ENCODE measurements around the gene PAN3. TPM values are rescaled to one million over a fixed set of nuclear protein-coding genes. Genes with fewer than 3 reads are reported as not detected.

PAN3 gene
- total RNA-seq, 1 donor from 2014 or later: 21.4 TPM

DNA sequence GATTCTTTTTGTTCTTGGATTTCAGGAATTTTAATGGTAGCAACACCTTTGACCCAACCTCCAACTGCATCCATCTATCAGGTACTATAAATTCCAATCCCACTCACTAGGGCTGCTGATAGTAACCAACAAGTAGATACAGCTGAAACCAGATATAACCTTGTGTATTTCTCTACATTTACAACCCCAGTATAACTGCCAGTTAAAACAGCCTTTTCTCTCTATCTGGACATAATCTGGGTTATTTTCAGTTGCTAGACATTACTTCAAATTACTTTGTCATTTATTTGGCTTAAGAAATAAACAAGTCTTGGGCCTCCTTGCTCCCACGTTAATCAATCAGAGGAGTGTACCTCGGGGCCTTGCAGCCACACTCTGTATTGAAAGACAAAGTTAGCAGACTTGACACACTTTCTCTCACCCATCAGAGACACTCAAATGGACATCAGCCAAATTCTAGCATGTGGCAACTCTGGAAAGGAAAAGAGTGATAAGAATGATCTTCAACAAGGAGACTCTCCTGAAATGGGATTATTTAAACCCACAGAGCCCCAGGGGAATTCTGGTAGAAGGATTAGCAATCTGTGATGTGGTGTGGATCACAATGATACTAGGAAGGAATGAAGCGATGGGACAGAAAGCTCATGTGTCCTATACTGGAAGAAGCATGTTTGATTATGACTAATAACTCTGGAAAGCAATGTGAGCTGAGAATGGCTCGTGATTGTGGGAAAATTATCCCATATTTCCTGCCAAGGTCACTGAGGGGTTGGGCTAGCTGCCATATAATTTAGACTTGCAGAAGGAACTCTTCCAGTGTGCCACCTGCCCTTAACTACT, 199.0 kb downstream of the PAN3 start:
- no peak overlapping the region for H3K4me3 ChIP-seq (ENCODE audit: low read depth, low read length)
- no peak for DNase-seq (ENCODE audit: low read depth)
- H3K36me3 ChIP-seq (ENCODE audit: control insufficient read depth, insufficient read depth, low read length): no peaks in the 10 kb centered on the region
- no peaks in the 10 kb centered on the region for H3K27me3 ChIP-seq (ENCODE audit: control insufficient read depth, insufficient read depth, low read length)
- TF ChIP-seq, protein P1, sequence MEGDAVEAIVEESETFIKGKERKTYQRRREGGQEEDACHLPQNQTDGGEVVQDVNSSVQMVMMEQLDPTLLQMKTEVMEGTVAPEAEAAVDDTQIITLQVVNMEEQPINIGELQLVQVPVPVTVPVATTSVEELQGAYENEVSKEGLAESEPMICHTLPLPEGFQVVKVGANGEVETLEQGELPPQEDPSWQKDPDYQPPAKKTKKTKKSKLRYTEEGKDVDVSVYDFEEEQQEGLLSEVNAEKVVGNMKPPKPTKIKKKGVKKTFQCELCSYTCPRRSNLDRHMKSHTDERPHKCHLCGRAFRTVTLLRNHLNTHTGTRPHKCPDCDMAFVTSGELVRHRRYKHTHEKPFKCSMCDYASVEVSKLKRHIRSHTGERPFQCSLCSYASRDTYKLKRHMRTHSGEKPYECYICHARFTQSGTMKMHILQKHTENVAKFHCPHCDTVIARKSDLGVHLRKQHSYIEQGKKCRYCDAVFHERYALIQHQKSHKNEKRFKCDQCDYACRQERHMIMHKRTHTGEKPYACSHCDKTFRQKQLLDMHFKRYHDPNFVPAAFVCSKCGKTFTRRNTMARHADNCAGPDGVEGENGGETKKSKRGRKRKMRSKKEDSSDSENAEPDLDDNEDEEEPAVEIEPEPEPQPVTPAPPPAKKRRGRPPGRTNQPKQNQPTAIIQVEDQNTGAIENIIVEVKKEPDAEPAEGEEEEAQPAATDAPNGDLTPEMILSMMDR (IDR thresholded peaks at IDR 0.05; ENCODE audit: insufficient read depth, low read length, poor library complexity, severe bottlenecking): no peak

DNA sequence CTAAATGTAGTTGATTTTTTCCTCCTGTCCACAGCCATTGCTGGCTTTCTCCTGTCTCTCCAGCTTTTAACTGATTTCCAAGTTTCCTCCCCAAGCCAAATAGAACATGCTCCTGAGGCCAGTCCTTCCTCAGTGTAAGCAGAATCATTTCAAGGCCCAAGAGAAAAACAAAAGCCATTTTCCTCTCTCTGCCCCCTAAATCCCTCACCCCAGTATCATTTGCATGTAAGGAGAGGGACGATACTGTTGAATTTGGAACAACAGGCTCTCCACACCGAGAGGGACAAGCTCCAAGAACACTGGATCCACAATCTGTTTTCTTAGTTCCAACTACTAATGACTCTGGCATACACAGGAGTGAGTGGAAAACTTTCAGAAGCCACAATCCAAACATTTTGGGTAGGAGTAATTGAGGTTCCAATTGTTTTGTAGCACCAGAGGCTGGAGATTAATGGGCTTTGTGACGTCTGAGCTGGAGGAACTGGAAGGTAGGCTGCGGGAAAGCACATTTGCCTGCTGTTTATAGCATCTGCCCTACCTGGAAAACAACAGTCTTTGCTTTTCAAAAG, 199.7 kb downstream of the PAN3 start:
- Histone ChIP-seq H3K4me3 (ENCODE audit: low read depth, low read length) (no peak overlapping the region), H3K36me3 (ENCODE audit: control insufficient read depth, insufficient read depth, low read length) (no peaks in the 10 kb centered on the region), H3K27me3 (ENCODE audit: control insufficient read depth, insufficient read depth, low read length) (no peaks in the 10 kb centered on the region)
- TF ChIP-seq, protein P1 (IDR thresholded peaks at IDR 0.05; ENCODE audit: insufficient read depth, low read length, poor library complexity, severe bottlenecking): no peak
- no peak for DNase-seq (ENCODE audit: low read depth)

DNA sequence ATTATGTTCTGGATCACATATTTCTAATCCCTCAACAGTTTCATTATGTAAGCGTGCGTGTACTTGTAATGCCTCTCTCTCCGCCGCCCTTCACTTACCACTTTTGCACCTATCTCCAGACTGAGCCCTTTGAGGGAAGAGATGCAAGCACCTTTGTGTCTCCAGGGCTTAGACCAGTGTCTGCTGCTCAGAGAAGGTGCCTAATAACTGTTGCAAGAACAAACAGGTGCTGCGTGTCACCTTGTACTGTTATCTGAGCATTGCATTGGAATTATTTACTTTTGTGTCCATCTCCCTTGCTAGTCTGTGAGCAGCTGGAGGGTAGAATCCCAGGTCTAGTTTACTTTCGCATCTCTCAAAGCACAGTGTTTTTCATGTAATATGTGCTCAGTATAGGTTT, 200.4 kb downstream of the PAN3 start:
- TF ChIP-seq, protein P1 (IDR thresholded peaks at IDR 0.05; ENCODE audit: insufficient read depth, low read length, poor library complexity, severe bottlenecking): no peak
- DNase-seq (ENCODE audit: low read depth): no peak
- no peaks in the 10 kb centered on the region for H3K27me3 ChIP-seq (ENCODE audit: control insufficient read depth, insufficient read depth, low read length)
- no peak overlapping the region for H3K4me3 ChIP-seq (ENCODE audit: low read depth, low read length)
- no peaks in the 10 kb centered on the region for H3K36me3 ChIP-seq (ENCODE audit: control insufficient read depth, insufficient read depth, low read length)

DNA sequence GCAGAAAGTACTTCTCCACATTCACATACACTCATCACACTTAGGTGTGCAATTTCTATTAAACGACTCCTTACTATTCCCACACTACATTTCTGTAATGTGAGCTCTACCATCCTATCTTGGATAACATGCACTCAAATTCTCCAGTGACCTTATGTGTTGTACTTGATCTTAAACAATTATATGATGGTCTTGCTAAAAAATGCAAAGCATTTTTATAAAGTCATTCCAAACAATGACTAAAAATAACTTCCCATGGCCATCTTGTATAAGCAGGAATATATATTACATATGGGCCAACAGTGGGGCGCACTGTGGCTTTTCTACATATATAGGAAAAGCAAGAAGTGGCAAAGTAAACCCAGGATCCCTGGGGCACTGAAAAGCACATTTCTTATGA, 201.1 kb downstream of the PAN3 start:
- no peaks in the 10 kb centered on the region for H3K27me3 ChIP-seq (ENCODE audit: control insufficient read depth, insufficient read depth, low read length)
- DNase-seq (ENCODE audit: low read depth): no peak

DNA sequence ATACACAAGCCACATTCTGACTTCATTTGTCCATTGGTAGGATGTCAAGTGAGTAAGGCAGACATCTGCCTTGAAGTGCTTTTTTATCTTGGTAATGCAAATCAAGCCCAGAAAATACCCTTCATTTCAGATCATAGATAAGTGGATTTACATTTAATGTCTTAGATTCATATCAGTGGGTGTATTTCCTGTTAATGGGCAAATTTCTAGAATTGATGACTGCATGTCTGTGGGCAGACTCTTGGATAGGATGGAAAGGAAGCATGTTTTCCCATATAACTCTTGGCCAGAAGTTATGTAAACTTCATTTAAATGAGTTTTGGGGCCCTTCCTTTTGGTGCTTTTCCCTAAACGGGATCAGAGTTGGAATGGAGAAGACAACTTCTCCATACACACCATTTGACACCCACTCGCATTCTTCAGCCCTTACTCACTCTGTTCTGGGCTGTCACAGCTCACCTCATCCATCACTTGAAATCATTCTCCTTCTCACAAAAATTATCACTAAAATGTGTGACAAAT, 202.0 kb downstream of the PAN3 start:
- TF ChIP-seq, protein P1 (IDR thresholded peaks at IDR 0.05; ENCODE audit: insufficient read depth, low read length, poor library complexity, severe bottlenecking): no peak
- no peak for DNase-seq (ENCODE audit: low read depth)

More for the DNA sequence above, 201.1 kb downstream of the PAN3 start:
- Histone ChIP-seq H3K4me3 (ENCODE audit: low read depth, low read length) (no peak overlapping the region), H3K36me3 (ENCODE audit: control insufficient read depth, insufficient read depth, low read length) (no peaks in the 10 kb centered on the region)
- TF ChIP-seq, protein P1 (IDR thresholded peaks at IDR 0.05; ENCODE audit: insufficient read depth, low read length, poor library complexity, severe bottlenecking): no peak

More for the DNA sequence above, 202.0 kb downstream of the PAN3 start:
- H3K36me3 ChIP-seq (ENCODE audit: control insufficient read depth, insufficient read depth, low read length): no peaks in the 10 kb centered on the region
- no peak overlapping the region for H3K4me3 ChIP-seq (ENCODE audit: low read depth, low read length)
- H3K27me3 ChIP-seq (ENCODE audit: control insufficient read depth, insufficient read depth, low read length): no peaks in the 10 kb centered on the region

Data from kidney epithelial cell (primary cell).